HG02981 (cell line): ENCODE data around the gene ZNF789.

Source experiments
- ATAC-seq: cut with Tn5 transposase; IDR thresholded peaks from one replicate; pipeline ENCODE4 v1.9.1; 2021; ENCODE audit warnings: mild to moderate bottlenecking, moderate library complexity; ENCODE audit not compliant: unreplicated experiment

Gene ZNF789

DNA sequence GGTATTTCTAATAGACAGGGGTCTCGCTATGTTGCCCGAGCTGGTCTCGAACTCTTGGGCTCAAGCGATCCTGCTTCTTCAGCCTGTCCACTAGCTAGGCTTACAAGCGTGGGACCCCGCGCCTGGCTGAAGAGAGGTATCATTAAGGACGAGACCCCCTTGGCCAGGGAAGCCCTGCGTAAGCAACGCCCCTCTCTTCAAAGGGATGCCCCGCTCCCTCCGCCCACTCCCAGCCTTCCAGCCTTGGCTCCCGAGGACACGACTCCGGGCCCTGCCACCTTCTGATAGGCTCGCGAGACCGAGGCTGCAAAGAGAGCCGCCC, 31.6 kb downstream of the ZNF789 start:
- ATAC-seq = no peak

DNA sequence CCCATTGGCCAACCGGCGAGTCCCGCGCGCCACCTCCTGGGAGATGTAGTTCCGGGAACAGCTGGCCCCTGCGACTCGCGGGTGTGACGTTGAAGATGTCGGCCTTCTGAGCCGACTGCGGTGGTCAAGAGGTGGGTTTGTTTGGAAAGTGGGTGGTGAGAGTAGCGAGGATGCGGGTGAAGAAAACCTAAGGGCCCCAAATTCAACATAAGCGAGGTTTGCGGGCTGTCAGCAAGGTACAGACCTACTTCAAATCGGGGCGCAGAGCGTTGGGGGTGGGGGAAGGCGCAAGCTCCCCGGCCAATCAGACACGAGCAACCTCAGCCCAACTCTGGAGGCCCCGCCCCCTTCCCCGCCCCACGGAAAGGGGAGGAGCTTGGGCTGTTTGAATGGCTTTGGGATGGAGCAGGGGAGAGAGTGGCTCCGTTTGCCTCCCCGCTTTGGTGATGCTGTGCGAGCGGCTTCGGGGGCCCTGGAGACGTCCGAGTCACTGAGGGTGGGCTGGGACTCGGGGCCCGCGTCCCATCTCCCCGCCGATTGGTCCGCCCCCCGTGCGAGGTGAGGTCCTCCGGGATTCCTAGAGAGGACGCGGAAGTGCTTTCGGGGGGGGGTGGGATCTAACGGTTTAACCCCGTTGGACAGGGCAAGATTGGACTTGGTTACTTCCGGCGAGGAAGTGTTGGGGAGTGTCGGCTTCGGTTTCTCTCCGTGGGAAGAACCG, 32.1 kb downstream of the ZNF789 start, which contains the start of gene ZKSCAN5:
TSS of gene ZKSCAN5 (plus strand) at position 60 of the 721 bp plus-strand sequence. CDS start 1,383 bp downstream, outside the sequence.
- ATAC-seq = peak; percentile 75

DNA sequence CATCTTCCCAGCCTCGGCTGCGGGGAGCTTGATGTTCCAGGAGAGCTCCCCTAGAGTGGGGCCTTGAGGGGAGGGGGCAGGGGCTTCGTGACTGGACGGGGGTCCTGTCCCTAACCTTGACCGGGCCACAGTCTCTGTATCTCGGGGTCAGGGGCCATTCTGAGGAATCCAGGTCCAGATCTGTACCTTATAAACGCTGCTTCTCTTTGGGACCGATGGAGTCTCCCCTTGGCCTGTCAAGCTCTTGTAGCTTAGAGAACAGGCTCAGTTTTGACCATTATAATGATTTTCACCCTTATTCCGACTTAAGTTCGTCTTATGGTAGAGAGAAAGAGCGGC, 32.6 kb downstream of the ZNF789 start:
- no peak for ATAC-seq

DNA sequence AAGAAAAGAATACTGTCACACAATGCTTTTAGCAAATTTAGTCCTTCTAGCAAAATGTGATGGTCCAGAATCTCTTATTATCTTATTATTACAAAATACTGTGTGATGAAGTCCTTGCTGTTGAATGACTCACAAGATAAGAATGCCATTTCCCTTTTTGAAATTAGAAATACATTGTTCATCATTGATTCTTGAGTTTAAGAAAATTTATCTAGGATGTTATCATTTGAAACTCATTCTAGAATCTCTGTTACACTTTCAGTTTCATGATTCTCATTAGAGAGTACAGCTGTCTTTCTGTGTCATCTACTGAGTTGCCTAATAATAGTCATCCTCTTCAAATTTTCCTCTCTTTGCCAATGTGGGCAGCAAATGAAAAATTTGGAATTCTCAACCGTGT, 41.4 kb downstream of the ZNF789 start:
- no peak for ATAC-seq

DNA sequence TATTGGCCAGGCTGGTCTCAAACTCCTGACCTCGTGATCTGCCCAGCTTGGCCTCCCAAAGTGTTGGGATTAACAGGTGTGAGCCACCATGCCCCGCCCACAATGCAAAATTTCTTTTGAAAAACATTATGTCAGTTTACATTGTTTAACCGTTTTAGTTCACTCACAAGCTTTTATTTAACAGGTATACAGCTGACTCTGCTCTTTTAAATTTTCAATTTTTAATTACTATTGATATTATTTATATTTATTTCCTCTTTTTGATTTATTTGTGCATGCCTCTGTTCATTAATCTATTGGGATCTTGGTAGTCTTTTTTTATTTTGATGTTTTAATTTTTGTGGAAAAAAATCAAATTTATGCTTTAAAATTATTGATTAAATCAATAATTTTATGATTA, 48.7 kb downstream of the ZNF789 start:
- ATAC-seq = no peak

DNA sequence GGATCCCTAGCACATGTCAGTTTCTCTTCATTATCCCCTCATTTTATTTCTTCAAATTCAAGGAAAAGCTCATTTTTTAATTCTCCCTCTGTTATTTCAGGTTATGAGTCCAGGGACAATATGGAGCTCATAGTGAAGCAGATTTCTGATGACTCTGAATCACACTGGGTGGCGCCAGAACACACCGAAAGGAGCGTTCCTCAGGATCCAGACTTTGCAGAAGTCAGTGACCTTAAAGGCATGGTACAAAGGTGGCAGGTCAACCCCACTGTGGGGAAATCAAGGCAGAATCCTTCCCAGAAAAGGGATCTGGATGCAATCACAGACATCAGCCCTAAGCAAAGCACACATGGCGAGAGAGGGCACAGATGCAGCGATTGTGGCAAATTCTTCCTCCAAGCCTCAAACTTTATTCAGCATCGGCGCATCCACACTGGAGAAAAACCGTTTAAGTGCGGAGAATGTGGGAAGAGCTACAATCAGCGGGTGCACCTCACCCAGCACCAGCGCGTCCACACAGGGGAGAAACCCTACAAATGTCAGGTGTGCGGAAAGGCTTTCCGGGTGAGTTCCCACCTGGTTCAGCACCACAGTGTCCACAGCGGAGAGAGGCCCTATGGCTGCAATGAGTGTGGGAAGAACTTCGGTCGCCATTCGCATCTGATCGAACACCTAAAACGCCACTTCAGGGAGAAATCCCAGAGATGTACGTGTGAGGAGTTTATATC, 53.2 kb downstream of the ZNF789 start:
- no peak for ATAC-seq

DNA sequence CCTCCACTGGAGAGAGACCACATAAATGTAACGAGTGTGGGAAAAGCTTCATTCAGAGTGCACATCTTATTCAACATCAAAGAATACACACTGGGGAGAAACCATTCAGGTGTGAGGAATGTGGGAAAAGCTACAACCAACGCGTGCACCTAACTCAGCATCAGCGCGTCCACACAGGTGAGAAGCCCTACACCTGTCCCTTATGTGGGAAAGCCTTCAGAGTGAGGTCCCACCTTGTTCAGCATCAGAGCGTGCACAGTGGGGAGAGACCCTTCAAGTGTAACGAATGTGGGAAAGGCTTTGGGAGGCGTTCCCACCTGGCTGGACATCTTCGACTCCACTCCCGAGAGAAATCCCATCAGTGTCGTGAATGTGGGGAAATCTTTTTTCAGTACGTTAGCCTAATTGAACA, 58.7 kb downstream of the ZNF789 start:
- no peak for ATAC-seq

DNA sequence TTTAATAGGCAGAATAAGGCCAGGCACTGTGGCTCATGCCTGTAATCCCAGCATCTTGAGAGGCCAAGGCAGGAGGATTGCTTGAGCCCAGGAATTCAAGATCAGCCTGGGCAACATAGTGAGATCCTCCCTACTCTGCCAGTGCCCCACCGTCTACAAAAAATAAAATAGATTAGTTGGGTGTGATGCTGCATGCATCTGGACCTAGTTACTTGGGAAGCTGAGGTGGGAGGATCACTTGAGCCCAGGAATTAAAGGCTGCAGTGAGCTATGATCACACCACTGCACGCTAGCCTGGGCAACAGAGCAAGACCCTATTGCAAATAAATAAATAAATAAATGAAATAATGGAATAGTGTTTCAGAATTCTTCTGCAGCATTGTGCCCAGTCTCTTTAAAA, 63.0 kb downstream of the ZNF789 start:
- no peak for ATAC-seq
